Stimulated activated CD4-positive, alpha-beta T cell treated with anti-CD3 and anti-CD28 coated beads, Interleukin-15, amount 100 ng/mL, for 24 hours (primary cell): ENCODE data around the gene CIAO2A.
"Not testable (repeated sequence)": the region's sequence is repeated elsewhere in the genome, so short reads cannot be mapped to it uniquely, and the experiment has no call there.

ENCODE experiments used
- DNase-seq: peaks from one replicate; pipeline ENCODE4 v3.0.0-alpha.2; 2020

Gene CIAO2A

GRCh38 chr15:64093627-64094417 is at the start of gene CIAO2A:
TSS of gene CIAO2A (minus strand) at chr15:64093838. CDS start at chr15:64093768, 70 bp downstream.
- peak; percentile 97 for DNase-seq

- no peak for DNase-seq
Observed at GRCh38 chr15:64143276-64143675, 49.6 kb upstream of the CIAO2A start.

- no peak for DNase-seq
Observed at GRCh38 chr15:64141798-64142512, 48.3 kb upstream of the CIAO2A start.

GRCh38 chr15:64138331-64138941 is 44.8 kb upstream of the CIAO2A start:
- DNase-seq: no peak

GRCh38 chr15:64137226-64137833 is 43.7 kb upstream of the CIAO2A start:
- no peak for DNase-seq

GRCh38 chr15:64136347-64136746 is 42.7 kb upstream of the CIAO2A start:
- DNase-seq: no peak

- DNase-seq: no peak
Observed at GRCh38 chr15:64134345-64134829, 40.7 kb upstream of the CIAO2A start.

GRCh38 chr15:64133623-64134344 is 40.1 kb upstream of the CIAO2A start:
- no peak for DNase-seq

- no peak for DNase-seq
Observed at GRCh38 chr15:64132217-64132616, 38.6 kb upstream of the CIAO2A start.

GRCh38 chr15:64131547-64131946 is 37.9 kb upstream of the CIAO2A start:
- no peak for DNase-seq

GRCh38 chr15:64130159-64130558 is 36.5 kb upstream of the CIAO2A start:
- DNase-seq: no peak

GRCh38 chr15:64127521-64128270 is 34.1 kb upstream of the CIAO2A start:
- no peak for DNase-seq

GRCh38 chr15:64125978-64126377 is 32.3 kb upstream of the CIAO2A start:
- DNase-seq: no peak

GRCh38 chr15:64122936-64123351 is 29.3 kb upstream of the CIAO2A start:
- no peak for DNase-seq

- no peak for DNase-seq
Observed at GRCh38 chr15:64122444-64122843, 28.8 kb upstream of the CIAO2A start.

- no peak for DNase-seq
Observed at GRCh38 chr15:64121614-64122013, 28.0 kb upstream of the CIAO2A start.

- DNase-seq: not testable (repeated sequence)
Observed at GRCh38 chr15:64120322-64120721, 26.7 kb upstream of the CIAO2A start.

GRCh38 chr15:64117759-64118487 is 24.3 kb upstream of the CIAO2A start:
- DNase-seq: no peak

GRCh38 chr15:64112904-64113303 is 19.3 kb upstream of the CIAO2A start:
- no peak for DNase-seq

GRCh38 chr15:64112073-64112772 is 18.6 kb upstream of the CIAO2A start:
- DNase-seq: no peak
